Cardiac fibroblast (primary cell): Measurements from ENCODE around the gene NR2F2.

ENCODE experiments used
- DNase-seq, 2 donors: peaks; one replicate each; pipeline versions ENCODE4 v3.0.0 to v3.0.0-alpha.2; 2010; ENCODE audit warnings: low read depth in 2 of 2
- H3K4me3 ChIP-seq, 2 donors: replicated peaks in 1 of 2; 1 replicate in 1 of 2; 2 replicates in 1 of 2; pipeline ENCODE4 v1.5.1; 2011; ENCODE audit warnings: low read depth in 2 of 2, low read length in 2 of 2, mild to moderate bottlenecking in 2 of 2, moderate library complexity in 1 of 2
- TF ChIP-seq, protein P1 (sequence below): IDR thresholded peaks from one replicate; pipeline ENCODE4 v1.5.1; 2011; ENCODE audit warnings: low read depth, mild to moderate bottlenecking, low read length, inconsistent platforms

NR2F2 gene

DNA sequence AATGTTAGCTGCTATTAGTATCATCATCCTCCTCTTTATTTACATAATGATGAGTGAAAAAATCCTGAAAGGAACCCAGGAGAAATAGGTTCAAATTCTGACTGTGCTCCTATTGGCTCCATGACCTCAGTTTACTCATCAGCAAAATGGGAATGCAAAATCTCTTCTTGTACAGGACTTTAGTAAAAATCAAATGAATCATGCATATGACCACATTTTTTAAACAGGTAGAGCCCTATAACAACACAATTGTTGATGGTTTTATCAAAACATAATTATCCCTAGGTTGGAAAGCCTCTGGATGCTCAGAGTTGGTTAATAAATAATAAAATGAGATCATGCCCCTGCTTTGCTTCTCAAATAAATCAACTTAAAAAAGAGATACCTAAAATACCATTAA, 16.0 kb upstream of the NR2F2 start:
- no peak overlapping the region for H3K4me3 ChIP-seq
- TF ChIP-seq, protein P1, sequence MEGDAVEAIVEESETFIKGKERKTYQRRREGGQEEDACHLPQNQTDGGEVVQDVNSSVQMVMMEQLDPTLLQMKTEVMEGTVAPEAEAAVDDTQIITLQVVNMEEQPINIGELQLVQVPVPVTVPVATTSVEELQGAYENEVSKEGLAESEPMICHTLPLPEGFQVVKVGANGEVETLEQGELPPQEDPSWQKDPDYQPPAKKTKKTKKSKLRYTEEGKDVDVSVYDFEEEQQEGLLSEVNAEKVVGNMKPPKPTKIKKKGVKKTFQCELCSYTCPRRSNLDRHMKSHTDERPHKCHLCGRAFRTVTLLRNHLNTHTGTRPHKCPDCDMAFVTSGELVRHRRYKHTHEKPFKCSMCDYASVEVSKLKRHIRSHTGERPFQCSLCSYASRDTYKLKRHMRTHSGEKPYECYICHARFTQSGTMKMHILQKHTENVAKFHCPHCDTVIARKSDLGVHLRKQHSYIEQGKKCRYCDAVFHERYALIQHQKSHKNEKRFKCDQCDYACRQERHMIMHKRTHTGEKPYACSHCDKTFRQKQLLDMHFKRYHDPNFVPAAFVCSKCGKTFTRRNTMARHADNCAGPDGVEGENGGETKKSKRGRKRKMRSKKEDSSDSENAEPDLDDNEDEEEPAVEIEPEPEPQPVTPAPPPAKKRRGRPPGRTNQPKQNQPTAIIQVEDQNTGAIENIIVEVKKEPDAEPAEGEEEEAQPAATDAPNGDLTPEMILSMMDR: no peak
- no peak for DNase-seq

DNA sequence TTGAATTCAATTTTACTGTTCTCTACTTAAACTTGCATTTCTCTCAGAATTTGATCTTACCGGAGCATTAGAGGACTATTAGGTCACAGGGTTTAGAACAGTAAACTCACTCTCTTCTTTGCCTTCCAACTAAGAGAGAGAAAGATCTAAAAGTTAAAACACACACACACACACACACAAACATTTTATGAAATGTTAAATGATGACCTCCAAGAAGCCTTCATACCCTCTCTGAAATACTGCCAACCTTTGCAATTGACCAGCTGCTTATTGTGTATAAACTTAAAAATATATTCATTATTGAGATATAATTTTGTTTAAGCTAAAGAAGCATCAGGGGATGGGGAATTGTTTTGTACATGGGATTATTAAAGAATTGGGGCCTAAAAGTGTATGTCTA, 15.5 kb upstream of the NR2F2 start:
- no peak overlapping the region for H3K4me3 ChIP-seq
- no peak for DNase-seq
- TF ChIP-seq, protein P1: no peak

DNA sequence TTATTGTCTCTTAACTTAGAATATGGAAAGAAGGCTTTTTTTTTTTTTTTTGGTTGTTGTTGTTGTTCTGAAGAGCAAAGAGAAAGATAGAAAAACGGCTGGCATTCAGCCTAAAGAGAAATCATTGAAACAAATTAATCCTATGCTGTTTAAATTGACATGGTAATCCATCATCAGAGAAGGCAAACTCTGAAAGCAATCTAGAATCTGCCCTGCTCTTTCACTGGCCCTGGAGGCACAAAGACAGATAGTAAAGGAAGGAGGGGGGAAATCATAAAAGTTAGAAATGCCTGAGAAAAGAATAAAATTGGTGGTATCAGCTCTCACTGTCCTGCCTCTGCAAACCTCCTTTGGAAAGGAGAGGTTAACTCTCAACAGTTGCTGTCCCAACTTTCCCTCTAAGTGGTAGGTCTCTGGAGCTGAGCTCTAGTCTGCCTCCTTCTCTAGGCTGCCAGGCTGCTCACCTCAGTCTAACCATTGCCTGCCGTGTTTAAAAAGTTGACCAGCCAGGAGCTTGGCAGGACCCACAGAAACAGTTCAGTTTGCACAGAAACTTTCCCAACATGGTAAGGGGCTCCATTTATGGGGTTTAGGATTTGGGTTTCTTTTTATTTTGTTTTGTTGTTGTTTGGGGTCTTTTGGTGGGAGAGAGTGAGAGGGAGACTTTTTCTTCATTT, 13.4 kb upstream of the NR2F2 start:
- TF ChIP-seq, protein P1: no peak
- DNase-seq: peak in 1 of 2 donors; percentile 25
- no peak overlapping the region for H3K4me3 ChIP-seq

DNA sequence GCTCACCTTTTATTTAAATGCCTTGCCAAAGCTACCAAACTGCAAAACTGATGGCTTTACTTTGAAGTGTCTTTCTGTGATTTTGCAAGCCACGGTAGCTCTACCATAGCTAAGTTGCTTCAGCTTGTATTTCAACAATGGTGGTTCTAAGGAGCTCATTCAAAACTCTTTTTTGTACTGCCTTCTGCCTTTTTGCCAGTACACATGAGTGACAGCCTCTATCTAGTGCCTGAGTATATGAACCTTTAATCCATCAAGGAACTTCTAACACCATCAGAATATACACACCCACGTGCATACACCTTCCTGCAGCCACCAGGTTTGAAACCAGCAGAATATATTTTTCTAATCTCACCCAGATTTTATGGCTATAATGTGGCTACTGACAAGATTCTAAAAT, 10.4 kb upstream of the NR2F2 start:
- no peak overlapping the region for H3K4me3 ChIP-seq
- DNase-seq: no peak

DNA sequence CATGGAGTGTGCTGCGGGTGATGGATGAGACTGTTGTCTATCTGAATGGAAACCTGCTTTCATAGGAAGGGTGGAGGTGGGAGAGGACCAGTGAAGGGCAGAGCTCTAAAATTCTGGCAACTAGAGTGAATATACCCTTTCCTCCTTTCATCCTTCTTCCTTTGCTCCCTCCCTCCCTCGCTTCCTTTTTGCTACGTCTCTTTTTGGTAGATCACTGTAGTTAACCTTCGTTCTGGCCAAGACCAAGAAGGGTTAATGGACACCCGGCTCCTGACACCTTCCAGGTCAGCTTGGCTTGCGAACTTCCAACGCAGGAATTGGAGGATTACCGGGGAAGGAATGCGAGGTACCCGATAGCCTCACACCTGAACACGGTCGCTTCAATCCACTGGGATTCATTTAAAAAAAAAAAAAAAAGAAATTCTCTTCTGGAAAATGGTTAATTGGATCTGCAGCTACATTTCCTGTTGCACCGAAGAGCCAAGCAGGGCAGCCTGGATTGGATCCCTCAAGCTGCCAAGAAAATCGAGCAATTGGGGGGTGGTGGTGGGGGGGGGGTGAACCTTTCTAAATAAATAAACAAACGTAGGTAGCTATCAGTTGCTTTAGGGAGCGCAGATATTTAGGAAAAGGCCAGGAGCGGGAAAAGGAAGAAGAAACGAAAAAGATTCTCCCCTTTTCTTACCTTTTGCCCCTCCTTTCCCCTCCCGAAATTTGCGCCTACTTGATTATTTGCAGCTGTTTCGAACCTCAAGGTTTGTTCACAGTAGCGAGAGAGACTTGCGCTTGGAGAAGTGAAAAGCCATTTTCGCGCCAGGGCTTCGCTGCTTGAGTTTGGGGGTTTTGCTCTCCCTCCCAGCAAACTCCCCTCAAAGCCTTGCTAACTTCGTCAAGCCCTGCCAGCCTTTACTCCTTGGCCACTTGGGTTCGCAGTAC, 9.5 kb upstream of the NR2F2 start:
- peak in 1 of 2 donors; percentile 46 for DNase-seq
- H3K4me3 ChIP-seq: peak overlapping the region; percentile 33 to 46
- TF ChIP-seq, protein P1: no peak

More for the DNA sequence above, 10.4 kb upstream of the NR2F2 start:
- TF ChIP-seq, protein P1: no peak

DNA sequence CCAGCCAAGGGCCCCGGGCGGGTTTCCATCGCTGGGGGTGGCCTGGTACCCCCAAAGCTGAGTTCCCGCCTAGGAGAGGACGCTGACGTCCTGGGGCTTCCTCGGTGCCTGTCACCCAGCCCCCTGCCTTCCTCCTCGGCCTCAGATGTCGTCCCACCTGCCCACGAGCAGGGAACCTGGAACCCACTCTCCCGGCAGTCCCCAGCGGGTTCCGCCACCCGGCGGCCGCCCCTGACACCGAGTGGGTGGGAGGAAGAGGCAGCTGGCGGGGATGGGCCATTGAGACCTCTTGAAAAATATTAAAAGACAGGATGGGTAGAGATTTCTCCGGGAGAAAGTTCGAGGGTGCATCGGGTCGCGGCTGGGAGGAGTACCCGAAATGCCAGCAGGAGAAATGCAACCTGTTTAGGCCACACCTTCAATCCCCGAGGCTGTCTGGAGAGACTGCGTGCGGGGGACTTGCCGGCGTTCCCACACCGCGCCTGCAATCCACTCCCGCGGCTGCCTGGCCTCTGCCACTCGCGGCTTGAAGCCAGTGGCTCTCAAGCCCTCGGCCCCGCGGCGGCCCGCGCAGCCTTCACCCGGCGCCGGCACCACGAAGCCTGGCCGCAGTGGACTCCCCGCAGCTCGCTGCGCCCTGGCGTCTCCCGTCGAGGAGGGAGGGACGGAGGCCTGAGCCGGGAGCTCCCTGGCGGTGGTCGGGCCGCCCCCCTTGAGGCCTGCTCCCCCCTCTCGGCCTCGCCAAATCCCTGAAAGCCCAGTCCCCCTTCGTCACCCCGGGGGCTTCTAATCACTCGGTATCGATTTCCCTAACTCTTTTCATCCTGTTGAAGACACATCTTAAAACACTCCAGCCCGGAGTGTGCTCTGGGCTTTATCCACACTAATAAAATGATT, 8.6 kb upstream of the NR2F2 start:
- TF ChIP-seq, protein P1: peak; percentile 14
- peak; percentile 48 to 56 for DNase-seq
- peak overlapping the region; percentile 33 to 46 for H3K4me3 ChIP-seq
